Measurements from ENCODE around the gene MTREX. TPM values are rescaled to one million over a fixed set of nuclear protein-coding genes. Genes with fewer than 3 reads are reported as not detected.
A peak's percentile ranks its signal among the peaks of the same experiment; 100 is the strongest.

The MTREX gene
- total RNA-seq, 1 donor from 2014 or later = 78.7 TPM

DNA sequence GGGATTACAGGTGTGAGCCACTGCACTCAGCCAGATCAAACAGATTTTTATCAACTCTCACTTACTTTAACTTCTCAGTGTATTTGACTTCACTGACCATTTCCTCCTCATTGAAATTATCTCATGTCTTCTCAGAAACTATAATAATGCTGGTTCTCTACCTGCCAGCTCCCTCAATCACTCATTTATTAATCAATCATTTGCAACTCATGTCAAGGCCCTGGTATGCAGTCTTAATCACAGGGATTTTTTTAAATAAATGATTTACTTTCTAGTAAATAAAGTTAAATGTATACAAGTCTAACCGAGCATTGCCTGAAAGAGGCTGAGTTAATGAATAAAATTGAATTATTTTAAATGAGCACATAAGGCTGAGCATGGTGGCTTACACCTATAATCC is 163.7 kb downstream of the MTREX start:
- TF ChIP-seq, protein P1, sequence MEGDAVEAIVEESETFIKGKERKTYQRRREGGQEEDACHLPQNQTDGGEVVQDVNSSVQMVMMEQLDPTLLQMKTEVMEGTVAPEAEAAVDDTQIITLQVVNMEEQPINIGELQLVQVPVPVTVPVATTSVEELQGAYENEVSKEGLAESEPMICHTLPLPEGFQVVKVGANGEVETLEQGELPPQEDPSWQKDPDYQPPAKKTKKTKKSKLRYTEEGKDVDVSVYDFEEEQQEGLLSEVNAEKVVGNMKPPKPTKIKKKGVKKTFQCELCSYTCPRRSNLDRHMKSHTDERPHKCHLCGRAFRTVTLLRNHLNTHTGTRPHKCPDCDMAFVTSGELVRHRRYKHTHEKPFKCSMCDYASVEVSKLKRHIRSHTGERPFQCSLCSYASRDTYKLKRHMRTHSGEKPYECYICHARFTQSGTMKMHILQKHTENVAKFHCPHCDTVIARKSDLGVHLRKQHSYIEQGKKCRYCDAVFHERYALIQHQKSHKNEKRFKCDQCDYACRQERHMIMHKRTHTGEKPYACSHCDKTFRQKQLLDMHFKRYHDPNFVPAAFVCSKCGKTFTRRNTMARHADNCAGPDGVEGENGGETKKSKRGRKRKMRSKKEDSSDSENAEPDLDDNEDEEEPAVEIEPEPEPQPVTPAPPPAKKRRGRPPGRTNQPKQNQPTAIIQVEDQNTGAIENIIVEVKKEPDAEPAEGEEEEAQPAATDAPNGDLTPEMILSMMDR (IDR thresholded peaks at IDR 0.05; ENCODE audit: unreplicated experiment) = no peak
- Mint-ChIP-seq H3K36me3 (peaks cover 2% of the 10 kb centered on the region), H3K4me3 (no peak overlapping the region), H3K9me3 (no peaks in the 10 kb centered on the region), H3K27ac (peak overlapping the region; percentile 45), H3K4me1 (peaks cover 20% of the 10 kb centered on the region), H3K27me3 (ENCODE audit: low read depth) (no peaks in the 10 kb centered on the region)
- no peak for DNase-seq (ENCODE audit: low spot score in 2 of 2, unreplicated experiment in 2 of 2)

DNA sequence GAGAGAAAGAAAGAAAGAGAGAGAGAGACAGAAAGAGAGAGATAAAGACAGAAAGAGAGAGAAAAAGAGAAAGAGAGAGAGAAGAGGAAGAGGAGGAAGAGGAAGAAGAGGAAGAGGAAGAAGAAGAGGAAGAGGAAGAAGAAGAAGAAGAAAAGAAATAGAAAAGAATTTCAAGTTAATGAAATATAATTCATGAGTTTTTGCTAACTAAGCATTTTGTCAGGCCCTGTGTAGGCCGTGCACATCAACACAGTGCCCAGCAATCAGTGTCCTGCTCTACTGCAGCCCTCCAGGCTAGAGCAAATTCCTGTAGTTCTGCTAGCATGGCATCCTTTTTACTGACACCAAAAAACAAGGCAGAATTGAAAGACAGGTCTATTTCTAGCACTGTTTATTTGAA is 164.9 kb downstream of the MTREX start:
- Mint-ChIP-seq H3K4me3 (no peak overlapping the region), H3K27ac (no peak overlapping the region), H3K36me3 (peaks cover 2% of the 10 kb centered on the region), H3K4me1 (peaks cover 20% of the 10 kb centered on the region), H3K9me3 (no peaks in the 10 kb centered on the region), H3K27me3 (ENCODE audit: low read depth) (no peaks in the 10 kb centered on the region)
- TF ChIP-seq, protein P1 (IDR thresholded peaks at IDR 0.05; ENCODE audit: unreplicated experiment) = no peak
- no peak for DNase-seq (ENCODE audit: low spot score in 2 of 2, unreplicated experiment in 2 of 2)

Other genes with a start within 250 kb of the MTREX start
- gene GZMA, start 205.3 kb upstream of the MTREX start, total RNA-seq = not detected in 3 replicates
- 86.4 to 90.3 TPM (median 86.8 TPM) in 3 replicates for gene GPX8, start 147.8 kb upstream of the MTREX start, total RNA-seq
- gene CDC20B, start 134.8 kb upstream of the MTREX start, total RNA-seq = 0.09 to 0.16 TPM in 2 of 3 replicates, not detected in the other
- gene MCIDAS, start 80.7 kb upstream of the MTREX start, total RNA-seq = not detected in 3 replicates
- gene CCNO, start 74.4 kb upstream of the MTREX start, total RNA-seq = 0.20 to 0.80 TPM (median 0.45 TPM) in 3 replicates
- gene DHX29, start 295 bp upstream of the MTREX start, total RNA-seq = 22.4 to 25.1 TPM (median 23.7 TPM) in 3 replicates
- 27.6 to 31.8 TPM (median 30.5 TPM) in 3 replicates for gene PLPP1, start 227.0 kb downstream of the MTREX start, total RNA-seq